ENCODE results near the gene PMEL.

DNA sequence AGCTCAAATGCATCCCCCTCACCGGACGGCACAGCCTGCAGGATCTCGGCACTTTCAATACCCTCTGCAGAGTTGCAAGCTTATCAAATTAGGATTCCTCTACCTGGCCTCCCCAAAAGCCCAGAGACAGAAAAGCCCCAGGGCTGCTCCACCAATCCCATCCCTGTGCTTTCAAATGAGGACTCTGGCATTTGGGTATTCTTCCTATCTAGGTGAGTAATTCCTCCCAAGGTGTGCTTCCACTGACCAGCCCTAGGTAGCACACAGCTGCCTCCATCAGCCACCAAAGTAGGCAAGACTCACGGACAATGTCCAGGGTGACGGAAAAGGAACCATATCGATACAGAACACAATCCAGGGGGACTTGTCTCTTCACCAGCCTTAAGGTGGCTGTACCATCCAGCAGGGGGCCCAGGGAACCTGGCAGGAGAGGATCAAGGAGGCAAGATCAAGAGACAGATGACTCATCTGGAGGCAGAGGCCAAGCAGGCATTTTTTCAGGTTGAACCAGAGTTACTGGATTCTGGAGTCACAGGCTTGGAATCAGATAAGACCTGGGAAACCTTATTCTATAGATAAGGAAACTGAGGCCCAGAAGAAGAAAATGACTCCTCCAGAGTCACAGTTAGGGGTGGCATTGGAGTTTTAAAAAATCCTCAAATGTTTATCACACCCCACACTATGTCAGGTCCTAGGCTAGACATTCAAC lies 9.9 kb downstream of the PMEL start:
- TF ChIP-seq CTCF (conservative IDR thresholded peaks at IDR 0.05; ENCODE audit: low read depth, low read length) (peak; percentile 89), EZH2 (IDR thresholded peaks at IDR 0.05; ENCODE audit: low read length, unreplicated experiment) (no peak)

All from PC-3 (cell line).